HG03520 (cell line): ENCODE results near the gene RGMB.

Experiments used
- ATAC-seq: cut with Tn5 transposase; IDR thresholded peaks from one replicate; pipeline ENCODE4 v1.9.1; 2021; ENCODE audit warnings: mild to moderate bottlenecking, moderate library complexity; ENCODE audit not compliant: unreplicated experiment

The RGMB gene

DNA sequence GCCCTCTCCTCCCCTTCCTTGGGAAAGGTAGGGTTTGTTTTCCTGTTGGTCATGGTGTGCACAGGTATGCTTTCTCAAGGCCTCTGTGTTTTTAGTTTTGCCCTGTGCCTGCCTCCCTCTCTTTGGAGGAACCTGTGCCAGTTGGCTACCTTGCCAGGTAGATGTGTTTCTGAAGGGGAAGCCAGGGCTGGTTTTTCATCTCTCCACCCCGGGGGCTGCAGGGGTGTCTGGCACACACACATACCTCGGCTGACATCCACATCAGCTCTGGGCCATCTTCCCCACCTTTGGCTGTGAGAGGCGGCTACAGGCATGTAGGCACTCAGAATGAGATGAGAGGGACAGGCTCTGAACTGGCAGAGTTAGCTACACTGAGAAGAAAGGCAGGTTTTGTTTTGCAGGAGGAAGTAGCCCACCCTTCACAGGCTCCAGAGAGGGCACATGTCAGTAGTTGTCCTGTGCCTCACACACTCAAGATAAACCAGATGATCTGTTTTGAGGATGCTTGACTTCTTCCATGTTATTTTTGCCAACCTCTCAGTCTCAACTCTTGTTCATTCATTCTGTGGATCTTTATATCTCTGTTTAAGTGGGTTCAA lies 9.7 kb downstream of the RGMB start:
- no peak for ATAC-seq

DNA sequence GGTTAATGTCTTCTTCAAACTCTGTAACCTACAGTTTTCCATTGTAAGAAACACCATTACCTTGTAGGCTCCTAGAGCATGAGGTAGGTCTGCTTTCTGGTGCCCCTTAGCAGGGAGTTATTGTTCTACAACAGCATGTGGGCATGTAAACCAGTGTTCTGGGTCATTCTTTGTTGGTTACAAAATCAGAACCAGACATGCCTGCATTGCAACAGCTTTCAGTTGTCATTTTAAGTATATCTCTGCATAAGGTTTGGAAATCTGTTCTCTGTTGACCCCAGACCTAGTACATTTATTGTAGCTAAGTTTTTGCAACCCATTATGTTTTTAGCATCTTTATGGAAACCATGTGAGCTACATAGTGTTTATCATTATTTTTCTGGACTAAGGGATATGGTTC lies 10.9 kb downstream of the RGMB start:
- no peak for ATAC-seq

DNA sequence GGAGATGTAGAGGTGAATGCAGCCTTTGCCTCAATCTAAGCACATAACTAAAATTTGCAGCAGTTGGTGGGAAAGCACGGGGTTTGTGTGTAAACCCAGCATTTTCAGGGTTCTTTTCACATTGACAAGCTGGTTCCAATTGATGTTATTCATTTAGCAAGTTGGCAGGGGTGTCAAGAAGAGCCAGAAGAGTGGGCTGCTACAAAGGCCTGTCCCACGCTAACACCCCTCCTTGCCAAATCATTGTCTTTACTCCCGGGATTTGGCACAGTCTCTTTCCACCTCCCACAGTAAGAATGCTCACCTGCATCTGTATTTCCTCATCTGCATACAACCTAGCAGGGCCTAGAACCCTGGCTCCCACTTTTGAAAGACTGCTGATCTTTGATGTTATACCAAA lies 11.8 kb downstream of the RGMB start:
- ATAC-seq: no peak

DNA sequence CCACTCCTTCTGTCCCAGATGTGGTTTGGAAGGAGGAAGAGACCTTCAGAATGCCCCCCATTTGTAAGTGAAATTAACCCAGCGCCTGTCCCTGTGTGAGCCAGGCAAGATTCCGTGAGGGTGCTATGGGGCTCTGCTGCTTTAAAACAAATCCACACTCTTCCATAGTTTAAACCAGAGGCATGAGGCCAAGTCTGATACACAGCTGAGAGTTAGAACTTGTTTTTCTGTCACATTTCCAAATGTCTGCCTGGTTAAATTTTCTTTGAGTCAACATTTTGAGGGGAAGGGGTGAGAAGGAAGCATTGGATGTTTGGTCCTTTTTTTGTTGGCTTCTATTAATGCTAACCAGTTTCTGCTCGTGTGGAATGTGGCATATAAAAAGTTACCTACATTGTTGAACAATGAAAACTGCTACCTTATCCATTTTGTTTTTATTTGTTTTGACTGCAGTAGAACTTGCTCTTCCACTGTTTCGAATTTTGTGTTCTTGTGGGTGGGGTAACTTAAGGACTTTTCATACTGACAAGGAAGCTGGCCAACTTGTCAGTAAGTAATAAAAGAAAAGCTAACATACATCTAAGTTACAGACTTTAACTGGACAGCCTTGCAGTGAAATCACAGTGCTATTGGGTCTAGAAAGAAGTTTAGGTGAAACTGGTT lies 12.9 kb downstream of the RGMB start:
- ATAC-seq: no peak

DNA sequence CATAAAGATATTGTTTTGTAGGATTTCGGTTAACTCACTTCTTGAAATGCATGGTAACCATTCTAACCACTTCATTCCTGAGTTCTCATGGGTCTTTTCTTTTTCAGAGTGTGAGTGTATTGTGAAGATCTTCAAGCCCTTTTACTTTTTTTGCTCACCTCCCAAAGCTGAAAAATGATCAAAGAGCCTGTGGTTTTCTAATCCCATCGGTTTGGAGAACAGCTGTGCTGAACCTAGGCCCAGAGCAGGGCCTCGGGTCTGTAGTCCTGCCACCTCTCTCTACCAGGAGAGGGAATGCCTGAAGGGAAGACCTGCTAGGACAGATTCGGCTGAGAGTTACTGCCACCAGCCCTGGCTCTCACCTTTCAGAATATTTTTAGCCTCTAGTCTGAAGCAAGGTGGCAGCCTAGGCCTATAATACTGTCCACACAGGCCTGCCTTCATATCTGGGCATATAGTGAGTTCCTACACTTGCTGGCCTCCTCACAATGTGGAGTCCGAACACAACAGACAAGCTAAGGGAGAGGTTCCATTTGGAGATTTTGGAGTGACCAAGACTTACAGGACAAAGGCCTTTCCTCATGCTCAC lies 13.8 kb downstream of the RGMB start:
- ATAC-seq: no peak

DNA sequence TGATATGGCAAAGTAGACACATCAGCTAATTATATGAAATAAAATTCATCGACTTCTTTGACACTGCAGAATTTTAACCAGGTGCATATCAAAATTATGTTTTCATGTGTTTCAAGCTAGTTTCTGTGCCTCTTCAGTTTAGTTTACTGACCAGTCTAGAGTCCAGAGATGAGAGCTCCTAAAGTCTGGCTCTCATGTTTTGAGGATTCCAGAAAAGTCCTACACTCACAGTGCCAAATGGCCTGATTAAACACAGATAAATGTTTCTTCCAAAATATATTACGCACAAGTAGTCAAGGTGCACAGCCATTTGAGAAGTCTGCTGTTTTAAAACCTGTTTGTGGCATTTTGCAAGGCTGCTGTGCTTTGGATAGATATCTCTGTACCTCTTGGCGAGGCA lies 15.6 kb downstream of the RGMB start:
- no peak for ATAC-seq

DNA sequence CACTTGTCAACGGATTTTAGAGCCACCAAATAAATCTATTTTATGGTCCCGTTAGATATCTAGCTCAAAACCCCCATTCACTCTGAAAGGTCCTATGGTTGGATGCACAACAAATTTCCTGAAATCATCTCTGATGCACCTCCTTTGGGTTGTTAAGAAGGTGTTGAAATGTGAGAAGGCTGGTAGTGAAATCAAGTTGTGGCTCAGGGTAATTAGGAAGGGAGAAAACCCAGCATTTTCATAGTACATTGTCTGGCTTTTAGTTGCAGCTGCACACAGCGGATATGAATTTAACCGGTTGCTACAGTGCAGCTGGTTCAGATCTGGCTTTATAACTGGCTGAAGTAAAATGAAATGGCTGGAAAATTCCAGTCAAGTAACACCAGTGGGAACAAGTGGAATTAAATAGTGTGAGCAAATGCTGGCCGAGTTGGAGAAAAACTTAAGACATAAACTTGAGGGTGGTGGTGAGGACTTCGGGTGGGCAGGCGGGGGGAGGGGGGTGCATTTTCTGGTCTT lies 17.6 kb downstream of the RGMB start:
- ATAC-seq: no peak

DNA sequence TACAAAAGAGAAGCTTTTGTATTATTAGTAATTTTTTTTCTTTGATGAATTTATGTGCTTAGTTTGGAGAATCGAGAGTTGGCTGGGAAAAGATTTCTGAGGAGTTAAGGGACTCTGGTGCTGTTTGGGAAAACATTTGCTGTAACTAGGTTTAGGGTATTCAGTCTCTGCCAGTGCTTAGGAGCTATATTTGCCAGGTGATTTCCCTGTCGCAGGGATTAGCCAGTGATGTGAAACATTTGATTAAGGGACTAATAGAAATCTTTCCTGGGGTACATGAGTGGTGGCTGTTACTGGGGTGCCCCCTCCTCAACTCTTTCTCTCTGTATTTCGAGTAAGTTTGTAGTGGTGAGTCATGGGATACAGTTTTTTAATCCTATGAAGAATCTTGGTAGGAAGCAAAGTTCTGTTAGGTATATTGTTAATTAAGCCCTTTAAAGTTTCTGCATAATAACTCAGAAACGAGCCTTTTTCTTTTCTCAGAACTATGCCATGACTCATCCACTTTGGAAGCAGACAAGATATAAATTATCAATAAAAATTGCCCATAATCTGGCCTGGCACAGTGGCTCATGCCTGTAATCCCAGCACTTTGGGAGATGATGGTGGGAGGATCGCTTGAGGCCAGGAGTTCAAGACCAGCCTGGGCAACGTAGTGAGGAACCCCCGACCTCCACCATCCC lies 18.6 kb downstream of the RGMB start:
- ATAC-seq: no peak

DNA sequence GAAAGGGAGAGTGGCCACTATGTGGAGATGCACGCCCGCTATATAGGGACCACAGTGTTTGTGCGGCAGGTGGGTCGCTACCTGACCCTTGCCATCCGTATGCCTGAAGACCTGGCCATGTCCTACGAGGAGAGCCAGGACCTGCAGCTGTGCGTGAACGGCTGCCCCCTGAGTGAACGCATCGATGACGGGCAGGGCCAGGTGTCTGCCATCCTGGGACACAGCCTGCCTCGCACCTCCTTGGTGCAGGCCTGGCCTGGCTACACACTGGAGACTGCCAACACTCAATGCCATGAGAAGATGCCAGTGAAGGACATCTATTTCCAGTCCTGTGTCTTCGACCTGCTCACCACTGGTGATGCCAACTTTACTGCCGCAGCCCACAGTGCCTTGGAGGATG lies 19.8 kb downstream of the RGMB start:
- no peak for ATAC-seq

DNA sequence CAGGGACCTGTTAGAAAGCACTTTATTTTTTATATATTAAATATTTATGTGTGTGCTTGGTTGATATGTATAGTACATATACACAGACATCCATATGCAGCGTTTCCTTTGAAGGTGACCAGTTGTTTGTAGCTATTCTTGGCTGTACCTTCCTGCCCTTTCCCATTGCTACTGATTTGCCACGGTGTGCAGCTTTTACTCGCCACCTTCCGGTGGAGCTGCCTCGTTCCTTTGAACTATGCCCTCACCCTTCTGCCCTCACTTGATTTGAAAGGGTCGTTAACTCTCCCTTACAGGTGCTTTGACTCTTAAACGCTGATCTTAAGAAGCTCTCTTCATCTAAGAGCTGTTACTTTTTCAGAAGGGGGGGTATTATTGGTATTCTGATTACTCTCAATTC lies 20.5 kb downstream of the RGMB start:
- ATAC-seq: no peak

DNA sequence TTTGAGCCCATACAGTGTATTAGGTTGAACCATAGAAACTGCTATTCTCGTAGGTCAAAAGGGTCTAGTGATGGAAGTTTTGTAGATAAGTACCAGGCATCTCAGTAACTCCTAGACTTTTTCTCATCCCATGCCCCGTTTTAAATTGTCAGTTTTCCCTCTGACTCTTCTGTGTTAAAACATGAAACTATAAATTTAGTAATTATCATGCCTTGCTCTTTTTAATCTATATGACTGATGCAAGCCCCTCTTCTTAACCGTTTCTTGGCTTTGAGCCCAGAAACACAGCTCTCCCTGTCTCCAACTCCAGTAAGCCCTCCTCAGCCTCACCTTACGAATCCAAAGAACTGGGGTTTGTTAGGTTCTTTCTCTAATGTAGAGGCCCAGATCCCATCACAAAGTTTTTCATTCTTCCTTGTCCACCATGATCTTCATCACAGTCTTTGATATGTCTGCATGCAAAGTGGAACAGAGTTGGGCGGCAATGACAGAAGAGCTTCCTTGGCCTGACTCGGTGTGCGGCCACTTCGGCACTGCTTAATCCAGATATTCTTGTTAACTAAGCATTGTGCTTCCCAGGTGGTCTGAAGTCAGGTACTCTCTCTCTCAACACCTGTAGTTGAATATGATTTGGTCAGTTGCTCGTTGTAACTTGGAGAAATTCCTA lies 21.1 kb downstream of the RGMB start:
- no peak for ATAC-seq

DNA sequence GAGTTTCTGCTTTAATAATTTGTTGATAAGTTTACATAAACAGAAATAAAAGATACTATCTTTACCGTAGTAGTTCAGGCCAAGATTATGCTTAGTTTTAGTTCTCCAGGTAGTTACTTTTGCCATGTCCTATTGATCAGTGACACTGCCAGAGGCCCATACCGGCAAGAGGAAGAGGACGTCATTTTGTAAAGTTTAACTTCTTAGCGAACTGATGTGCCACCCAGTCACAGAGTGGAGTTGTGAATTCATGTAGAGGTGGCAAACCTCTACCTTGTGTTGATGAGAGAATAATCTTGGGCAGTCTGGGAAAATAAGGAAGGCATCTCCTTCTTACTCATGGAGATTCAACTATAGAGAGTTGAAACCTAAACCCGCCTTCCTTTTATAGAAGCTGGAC lies 21.8 kb downstream of the RGMB start:
- no peak for ATAC-seq

DNA sequence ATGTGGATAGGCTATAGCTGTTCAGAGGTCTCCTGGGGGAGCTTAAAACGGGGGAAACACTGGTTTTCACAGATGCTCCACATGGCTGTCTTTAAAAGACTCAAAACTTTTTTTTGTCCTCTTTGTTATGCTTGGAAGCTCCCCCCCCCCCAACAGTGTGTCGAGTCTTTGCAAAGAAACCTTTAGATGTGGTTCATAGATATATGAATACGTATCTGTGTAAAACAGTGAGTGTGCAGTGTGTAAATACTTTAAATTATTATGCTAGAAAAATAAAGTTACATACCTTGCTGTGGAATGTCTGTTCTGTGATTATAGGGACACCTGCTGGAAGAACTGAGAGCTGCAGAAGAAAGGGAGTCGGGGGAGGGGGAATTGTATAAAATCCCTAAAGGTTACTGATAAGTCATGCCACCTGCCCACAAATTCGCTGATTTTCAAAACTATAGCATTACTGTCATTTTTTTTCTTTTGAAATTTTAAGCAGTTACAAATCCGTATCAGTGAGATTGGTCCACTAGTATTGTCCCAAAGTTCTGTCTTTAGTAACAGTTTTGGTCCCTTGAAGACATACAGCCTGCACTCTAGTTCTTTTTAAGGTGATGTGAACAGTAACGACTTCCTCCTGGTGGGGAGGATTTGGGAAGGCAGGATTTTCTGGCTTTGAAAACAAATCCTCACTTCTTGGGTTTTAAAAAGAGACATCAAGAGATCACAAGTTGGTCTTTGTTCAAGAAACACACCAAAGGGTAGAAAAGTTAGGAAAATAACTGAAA lies 22.9 kb downstream of the RGMB start:
- peak; percentile 78 for ATAC-seq

DNA sequence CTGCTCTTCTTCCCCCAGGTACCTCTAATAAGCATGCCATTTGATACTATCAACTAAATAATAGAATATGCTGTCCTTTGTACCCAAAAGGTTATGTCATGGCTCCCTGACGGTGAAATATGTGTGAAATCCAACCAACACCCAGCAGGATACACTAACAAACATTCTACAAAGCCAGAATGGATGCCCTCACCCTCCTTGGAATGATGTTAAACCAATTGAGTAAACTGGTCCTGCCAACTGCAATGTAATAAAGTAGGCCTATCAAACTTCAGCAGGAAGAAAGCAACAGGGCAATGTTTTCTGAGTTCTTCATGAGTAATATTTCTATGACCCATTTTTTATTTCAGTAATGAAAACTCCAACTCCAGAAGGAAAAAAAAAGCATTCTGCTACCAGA lies 24.9 kb downstream of the RGMB start:
- no peak for ATAC-seq

DNA sequence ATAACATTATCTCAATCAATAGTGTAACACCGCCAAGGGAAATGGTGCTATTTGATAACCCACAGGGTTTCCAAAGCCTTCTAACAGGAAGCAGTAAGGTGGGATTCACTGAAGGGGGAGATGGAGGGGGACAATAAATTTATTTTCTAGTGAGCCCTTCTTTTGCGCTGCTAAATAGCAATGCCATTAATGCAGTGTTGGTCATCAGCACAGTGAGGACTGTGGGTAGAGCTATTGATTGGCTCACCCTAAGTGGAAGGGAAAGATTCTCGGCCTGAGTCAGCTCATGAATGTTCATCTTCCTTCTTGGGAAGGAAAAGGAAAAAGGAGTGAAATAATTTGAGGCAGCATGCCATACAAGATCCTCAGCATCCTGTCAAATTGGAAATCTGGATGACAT lies 25.4 kb downstream of the RGMB start:
- no peak for ATAC-seq

DNA sequence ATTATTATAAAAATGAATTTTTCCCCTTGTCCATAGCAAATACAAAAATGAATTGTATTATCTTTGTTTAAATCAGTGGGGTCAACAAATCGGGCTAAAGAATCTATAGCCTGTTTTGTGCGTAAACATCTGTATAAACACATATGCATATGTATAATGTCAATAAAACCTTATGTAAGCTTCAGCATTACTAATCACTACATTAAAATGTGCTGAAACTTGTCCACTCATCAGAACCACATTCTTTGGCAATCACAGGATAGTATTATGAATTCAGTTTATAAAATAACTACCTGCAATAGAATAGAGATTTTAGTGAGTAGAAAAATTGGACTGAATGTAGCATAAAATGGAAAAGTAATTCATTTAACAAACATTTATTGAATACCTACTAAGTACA lies 30.6 kb downstream of the RGMB start:
- ATAC-seq: no peak

DNA sequence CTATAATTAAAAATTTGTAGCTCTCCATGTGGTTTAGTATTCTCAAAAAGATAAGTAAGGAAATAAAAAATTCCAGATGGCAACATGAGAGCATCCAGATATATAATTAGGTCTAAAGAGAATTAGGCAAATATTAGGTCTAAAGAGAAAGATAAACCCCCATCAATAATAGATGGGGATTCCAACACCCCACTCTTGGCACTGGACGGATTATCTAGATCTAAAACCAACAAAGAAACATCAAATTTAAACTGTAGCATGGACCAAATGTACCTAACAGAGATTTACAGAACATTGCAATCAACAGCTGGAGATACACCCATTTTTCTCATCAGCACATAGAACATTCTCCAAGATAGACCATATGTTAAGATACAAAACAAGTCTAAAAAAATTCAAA lies 31.6 kb downstream of the RGMB start:
- ATAC-seq: no peak

DNA sequence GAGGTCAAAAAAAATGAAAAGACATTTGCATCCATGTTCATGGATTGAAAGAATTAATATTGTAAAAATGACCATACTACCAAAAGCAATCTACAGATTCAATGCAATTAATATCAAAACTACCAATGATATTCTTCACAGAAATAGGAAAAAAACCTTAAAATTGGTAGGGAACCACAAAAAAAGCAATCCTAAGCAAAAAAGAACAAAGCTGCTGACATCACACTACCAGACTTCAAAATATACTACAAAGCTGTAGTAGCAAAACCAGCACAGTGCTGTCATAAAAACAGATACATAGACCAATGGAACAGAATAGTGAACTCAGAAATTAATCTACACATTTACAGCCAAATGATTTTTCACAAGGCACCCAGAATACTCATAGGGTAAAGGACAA lies 34.3 kb downstream of the RGMB start:
- no peak for ATAC-seq

DNA sequence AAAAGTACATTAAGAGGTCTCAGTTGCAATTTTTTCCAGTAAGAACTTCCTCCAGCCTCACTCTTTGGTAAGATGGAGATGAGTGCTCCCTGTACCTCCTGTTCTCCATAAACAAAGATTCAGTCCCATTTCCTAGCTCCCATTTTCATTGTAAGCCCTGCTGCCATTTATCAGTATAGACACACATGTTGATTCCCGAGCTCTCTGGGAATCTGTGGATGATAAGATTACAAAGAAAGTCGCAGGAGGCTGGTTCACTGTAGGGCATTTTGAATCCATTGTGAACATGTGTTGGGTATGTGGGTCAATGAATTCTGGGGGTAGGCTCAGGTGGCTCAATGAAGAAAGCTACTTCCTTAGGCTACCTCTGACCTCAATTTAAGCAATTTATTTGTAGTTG lies 36.7 kb downstream of the RGMB start:
- ATAC-seq: no peak

DNA sequence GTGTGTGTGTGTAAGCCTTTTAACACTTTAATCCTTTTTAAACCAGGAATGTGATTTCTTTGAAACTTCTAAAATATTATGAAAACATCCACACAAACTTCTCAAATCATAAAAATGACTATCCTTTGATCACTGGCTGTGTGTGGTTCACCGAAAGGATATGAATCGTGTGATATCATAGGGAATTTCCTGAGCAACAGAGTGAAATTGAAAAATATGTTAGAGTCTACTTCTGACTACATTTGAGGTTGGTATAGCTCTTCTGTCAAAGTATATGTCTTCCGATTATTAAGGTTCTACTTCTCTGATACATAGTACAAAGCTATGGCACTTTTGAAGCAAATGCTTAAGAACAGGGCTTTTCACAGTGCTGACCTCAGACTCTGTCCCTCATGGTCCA lies 40.3 kb downstream of the RGMB start:
- peak; percentile 58 for ATAC-seq
